ENCODE results near the gene BBS9.

The BBS9 gene

GRCh38 chr7:33388332-33388731, 259.0 kb downstream of the BBS9 start:
- DNase-seq, result no peak

GRCh38 chr7:33392148-33392547, 262.8 kb downstream of the BBS9 start:
- no peak for DNase-seq

GRCh38 chr7:33393770-33394169, 264.4 kb downstream of the BBS9 start:
- DNase-seq, result no peak

- DNase-seq, result no peak
These were observed 266.0 kb downstream of the BBS9 start for GRCh38 chr7:33395340-33395739.

GRCh38 chr7:33399528-33400213, 270.3 kb downstream of the BBS9 start:
- DNase-seq, result no peak

- DNase-seq, result no peak
These were observed 270.8 kb downstream of the BBS9 start for GRCh38 chr7:33400214-33400538.

- DNase-seq, result no peak
These were observed 280.9 kb downstream of the BBS9 start for GRCh38 chr7:33410266-33410665.

- no peak for DNase-seq
These were observed 281.7 kb downstream of the BBS9 start for GRCh38 chr7:33411020-33411419.

GRCh38 chr7:33412331-33412730, 283.0 kb downstream of the BBS9 start:
- no peak for DNase-seq

GRCh38 chr7:33418251-33418701, 288.9 kb downstream of the BBS9 start:
- no peak for DNase-seq

- DNase-seq, result no peak
These were observed 291.1 kb downstream of the BBS9 start for GRCh38 chr7:33420311-33420940.

- DNase-seq, result no peak
These were observed 292.1 kb downstream of the BBS9 start for GRCh38 chr7:33421429-33421828.

GRCh38 chr7:33422141-33422540, 292.8 kb downstream of the BBS9 start:
- DNase-seq, result no peak

GRCh38 chr7:33422825-33423645, 293.7 kb downstream of the BBS9 start:
- no peak for DNase-seq

GRCh38 chr7:33423646-33424020, 294.3 kb downstream of the BBS9 start:
- DNase-seq, result no peak

- no peak for DNase-seq
These were observed 296.0 kb downstream of the BBS9 start for GRCh38 chr7:33425395-33425794.

GRCh38 chr7:33425929-33426678, 296.7 kb downstream of the BBS9 start:
- no peak for DNase-seq

GRCh38 chr7:33428415-33428814, 299.1 kb downstream of the BBS9 start:
- DNase-seq, result no peak

GRCh38 chr7:33431543-33431942, 302.2 kb downstream of the BBS9 start:
- DNase-seq, result no peak

- DNase-seq, result no peak
These were observed 303.5 kb downstream of the BBS9 start for GRCh38 chr7:33432821-33433220.

- DNase-seq, result no peak
These were observed 304.0 kb downstream of the BBS9 start for GRCh38 chr7:33433357-33433756.

GRCh38 chr7:33444511-33444910, 315.1 kb downstream of the BBS9 start:
- no peak for DNase-seq

- no peak for DNase-seq
These were observed 317.2 kb downstream of the BBS9 start for GRCh38 chr7:33446551-33446950.
